CD4-positive, alpha-beta memory T cell (primary cell): ENCODE data around the gene MEPCE. TPM values are rescaled to one million over a fixed set of nuclear protein-coding genes. Genes with fewer than 3 reads are reported as not detected.

ENCODE experiments used
- CTCF ChIA-PET: fragments of 350-600 bp; sonication (Branson Sonifier 250); formaldehyde crosslinking; loops from one replicate; lab custom pipeline; 2021; ENCODE audit warnings: inconsistent platforms; ENCODE audit not compliant: partially characterized antibody; lab: Charles Lee
- POLR2A ChIA-PET: fragments of 350-600 bp; sonication (Branson Sonifier 250); formaldehyde crosslinking; loops from one replicate; lab custom pipeline; 2021; ENCODE audit not compliant: partially characterized antibody; lab: Charles Lee
- DNase-seq, 5 donors: peaks; one replicate each; pipeline versions ENCODE4 v3.0.0 to v3.0.0-alpha.2; 2020 to 2022; ENCODE audit warnings: mixed read lengths in 1 of 5
- H3K27ac ChIP-seq: one replicate; pipeline ENCODE4 v1.7.0; 2013; ENCODE audit warnings: low read depth, low read length
- H3K27me3 ChIP-seq: 2 replicates; pipeline ENCODE4 v1.7.0; 2013; ENCODE audit warnings: mild to moderate bottlenecking, low read length, moderate library complexity; ENCODE audit not compliant: insufficient read depth
- H3K36me3 ChIP-seq: 2 replicates; pipeline ENCODE4 v1.7.0; 2013; ENCODE audit warnings: mild to moderate bottlenecking, low read length, moderate library complexity; ENCODE audit not compliant: insufficient read depth
- H3K4me1 ChIP-seq: 2 replicates; pipeline ENCODE4 v1.7.0; 2013; ENCODE audit warnings: mild to moderate bottlenecking, low read length, moderate library complexity; ENCODE audit not compliant: insufficient read depth
- H3K4me3 ChIP-seq, 2 donors: one replicate each; pipeline ENCODE4 v1.7.0; 2013; ENCODE audit warnings: low read length in 2 of 2, mild to moderate bottlenecking in 1 of 2
- H3K9me3 ChIP-seq, 2 donors: one replicate each; pipeline ENCODE4 v1.7.0; 2013; ENCODE audit warnings: low read length in 2 of 2, control low read depth in 1 of 2; ENCODE audit not compliant: control insufficient read depth in 1 of 2
- H3K27ac Mint-ChIP-seq, 7 donors: one replicate each; pipeline ENCODE4 v1.8.0; 2020 to 2021; ENCODE audit warnings: mixed read lengths in 7 of 7, mild to moderate bottlenecking in 6 of 7, inconsistent platforms in 3 of 7, moderate library complexity in 3 of 7
- H3K27me3 Mint-ChIP-seq, 2 donors: one replicate each; pipeline ENCODE4 v1.8.0; 2020 to 2021; ENCODE audit warnings: mixed read lengths in 2 of 2
- H3K36me3 Mint-ChIP-seq, 2 donors: one replicate each; pipeline ENCODE4 v1.8.0; 2020 to 2021; ENCODE audit warnings: mixed read lengths in 2 of 2, inconsistent platforms in 1 of 2, mild to moderate bottlenecking in 1 of 2
- H3K4me1 Mint-ChIP-seq, 4 donors: one replicate each; pipeline ENCODE4 v1.8.0; 2020 to 2021; ENCODE audit warnings: mixed read lengths in 4 of 4, mild to moderate bottlenecking in 1 of 4
- H3K4me3 Mint-ChIP-seq, 8 donors: one replicate each; pipeline ENCODE4 v1.8.0; 2020 to 2021; ENCODE audit warnings: mixed read lengths in 8 of 8, mild to moderate bottlenecking in 7 of 8, moderate library complexity in 6 of 8, inconsistent platforms in 3 of 8
- H3K9me3 Mint-ChIP-seq, 8 donors: one replicate each; pipeline ENCODE4 v1.8.0; 2020 to 2021; ENCODE audit warnings: mixed read lengths in 8 of 8, mild to moderate bottlenecking in 5 of 8, inconsistent platforms in 3 of 8, moderate library complexity in 1 of 8
- intact Hi-C: fragments of 100-400 bp; cut with micrococcal nuclease; formaldehyde crosslinking; loops from one replicate; pipeline ENCODE4 v1.15.1; 2023
- polyA plus RNA-seq, 2 donors: library from polyadenylated mRNA; unstranded; fragments of 300-500 nt; fragmentation: Illumina TruSeq; gene quantifications; one replicate each; pipeline ENCODE4 v1.2.3, GENCODE V29; 2021
- total RNA-seq, 2 experiments: library from RNA; stranded (reverse); gene quantifications; one replicate each; pipeline ENCODE4 v1.2.3, GENCODE V29; 2021

Gene MEPCE
- total and polyA plus RNA-seq, 4 experiments from 2014 or later: 7.9 to 58.8 (median 34.6) TPM

- no peak for DNase-seq
- Histone ChIP-seq H3K36me3 (no peaks in the 10 kb centered on the region), H3K27me3 (no peaks in the 10 kb centered on the region), H3K4me1 (no peaks in the 10 kb centered on the region), H3K9me3 (no peaks in the 10 kb centered on the region), H3K27ac (no peak overlapping the region), H3K4me3 (no peak overlapping the region)
- POLR2A ChIA-PET: no interaction called here
- H3K27ac Mint-ChIP-seq: no peak overlapping the region
- intact Hi-C loops: no loop called here
- H3K36me3 Mint-ChIP-seq: no peaks in the 10 kb centered on the region
- CTCF ChIA-PET: no interaction called here
- H3K4me1 Mint-ChIP-seq: peaks cover 0 to 4% (median 0%) of the 10 kb centered on the region in 4 donors
- H3K4me3 Mint-ChIP-seq: no peak overlapping the region
- peaks cover 0 to 2% (median 0%) of the 10 kb centered on the region in 8 donors for H3K9me3 Mint-ChIP-seq
- peaks cover 0 to 12% of the 10 kb centered on the region in 2 donors for H3K27me3 Mint-ChIP-seq
These were observed 42.7 kb upstream of the MEPCE start for GRCh38 chr7:100386940-100387339.

- ChIA-PET CTCF (no interaction called here), POLR2A (no interaction called here)
- Mint-ChIP-seq H3K27me3 (peaks cover 0 to 12% of the 10 kb centered on the region in 2 donors), H3K27ac (no peak overlapping the region), H3K9me3 (peaks cover 0 to 2% (median 0%) of the 10 kb centered on the region in 8 donors), H3K4me1 (peaks cover 0 to 1% (median 0%) of the 10 kb centered on the region in 4 donors), H3K4me3 (no peak overlapping the region), H3K36me3 (no peaks in the 10 kb centered on the region)
- DNase-seq: no peak
- no peaks in the 10 kb centered on the region for H3K4me1 ChIP-seq
- intact Hi-C loops: no loop called here
- H3K36me3 ChIP-seq: no peaks in the 10 kb centered on the region
- no peaks in the 10 kb centered on the region for H3K9me3 ChIP-seq
- H3K27me3 ChIP-seq: no peaks in the 10 kb centered on the region
- H3K4me3 ChIP-seq: no peak overlapping the region
- H3K27ac ChIP-seq: no peak overlapping the region
These were observed 41.9 kb upstream of the MEPCE start for GRCh38 chr7:100387695-100388094.

GRCh38 chr7:100389437-100390088 lies 40.1 kb upstream of the MEPCE start:
- POLR2A ChIA-PET: no interaction called here

GRCh38 chr7:100390286-100391009 lies 39.2 kb upstream of the MEPCE start:
- no peaks in the 10 kb centered on the region for H3K9me3 Mint-ChIP-seq
- H3K36me3 Mint-ChIP-seq: no peaks in the 10 kb centered on the region
- ChIA-PET CTCF (interaction anchor here (1.1 to 1.4 kb wide), 2 partner anchors 11 to 17 kb away, joined by 3 read pairs; no protein-coding TSS in a partner anchor), POLR2A (no interaction called here)
- peaks cover 0 to 12% of the 10 kb centered on the region in 2 donors for H3K27me3 Mint-ChIP-seq
- H3K27me3 ChIP-seq: no peaks in the 10 kb centered on the region
- no peak overlapping the region for H3K4me3 Mint-ChIP-seq
- intact Hi-C loops: no loop called here
- H3K4me1 ChIP-seq: no peaks in the 10 kb centered on the region
- H3K9me3 ChIP-seq: no peaks in the 10 kb centered on the region
- H3K4me1 Mint-ChIP-seq: peaks cover 0 to 2% (median 1%) of the 10 kb centered on the region in 4 donors
- H3K4me3 ChIP-seq: no peak overlapping the region
- H3K27ac ChIP-seq: no peak overlapping the region
- peak overlapping the region in 1 of 7 donors; percentile 71 for H3K27ac Mint-ChIP-seq
- H3K36me3 ChIP-seq: no peaks in the 10 kb centered on the region
- DNase-seq: no peak

More at GRCh38 chr7:100389437-100390088, 40.1 kb upstream of the MEPCE start:
- H3K36me3 ChIP-seq: no peaks in the 10 kb centered on the region
- no peak overlapping the region for H3K4me3 ChIP-seq
- Mint-ChIP-seq H3K27me3 (peaks cover 0 to 12% of the 10 kb centered on the region in 2 donors), H3K4me3 (no peak overlapping the region), H3K4me1 (no peaks in the 10 kb centered on the region), H3K36me3 (no peaks in the 10 kb centered on the region), H3K27ac (no peak overlapping the region), H3K9me3 (no peaks in the 10 kb centered on the region)
- intact Hi-C loops: no loop called here
- no peak overlapping the region for H3K27ac ChIP-seq
- no peaks in the 10 kb centered on the region for H3K27me3 ChIP-seq
- H3K4me1 ChIP-seq: no peaks in the 10 kb centered on the region
- DNase-seq: no peak
- no peaks in the 10 kb centered on the region for H3K9me3 ChIP-seq
- CTCF ChIA-PET: interaction anchor here (1.4 kb wide), 1 partner anchor 18 kb away, joined by 3 read pairs; no protein-coding TSS in a partner anchor

- H3K9me3 Mint-ChIP-seq: no peaks in the 10 kb centered on the region
These were observed 36.3 kb upstream of the MEPCE start for GRCh38 chr7:100393233-100393905.

GRCh38 chr7:100394077-100394476 lies 35.6 kb upstream of the MEPCE start:
- CTCF ChIA-PET: interaction anchor here (1.7 kb wide), 1 partner anchor 13 kb away, joined by 5 read pairs; no protein-coding TSS in a partner anchor
- no peak for DNase-seq
- no peaks in the 10 kb centered on the region for H3K36me3 Mint-ChIP-seq
- H3K4me1 ChIP-seq: peaks cover 21% of the 10 kb centered on the region
- POLR2A ChIA-PET: no interaction called here
- no peaks in the 10 kb centered on the region for H3K27me3 ChIP-seq
- H3K4me1 Mint-ChIP-seq: peaks cover 11 to 28% (median 20%) of the 10 kb centered on the region in 4 donors
- H3K27me3 Mint-ChIP-seq: peaks cover 0 to 10% of the 10 kb centered on the region in 2 donors
- H3K36me3 ChIP-seq: no peaks in the 10 kb centered on the region
- no peaks in the 10 kb centered on the region for H3K9me3 ChIP-seq
- no peak overlapping the region for H3K27ac Mint-ChIP-seq
- H3K9me3 Mint-ChIP-seq: no peaks in the 10 kb centered on the region
- intact Hi-C loops: no loop called here
- H3K27ac ChIP-seq: no peak overlapping the region
- no peak overlapping the region for H3K4me3 Mint-ChIP-seq
- H3K4me3 ChIP-seq: no peak overlapping the region

More at GRCh38 chr7:100393233-100393905, 36.3 kb upstream of the MEPCE start:
- DNase-seq: no peak
- intact Hi-C loops: no loop called here
- no peak overlapping the region for H3K27ac Mint-ChIP-seq
- ChIA-PET POLR2A (no interaction called here), CTCF (interaction anchor here (1.7 kb wide), 1 partner anchor 14 kb away, joined by 5 read pairs; no protein-coding TSS in a partner anchor)
- no peaks in the 10 kb centered on the region for H3K9me3 ChIP-seq
- no peaks in the 10 kb centered on the region for H3K27me3 ChIP-seq
- H3K36me3 ChIP-seq: no peaks in the 10 kb centered on the region
- no peak overlapping the region for H3K4me3 ChIP-seq
- no peak overlapping the region for H3K27ac ChIP-seq
- peaks cover 20% of the 10 kb centered on the region for H3K4me1 ChIP-seq
- no peak overlapping the region for H3K4me3 Mint-ChIP-seq
- H3K4me1 Mint-ChIP-seq: peaks cover 11 to 25% (median 17%) of the 10 kb centered on the region in 4 donors
- H3K27me3 Mint-ChIP-seq: peaks cover 0 to 10% of the 10 kb centered on the region in 2 donors
- H3K36me3 Mint-ChIP-seq: no peaks in the 10 kb centered on the region
